Hematopoietic multipotent progenitor cell (in vitro differentiated cells): ENCODE data around the gene GRK3. TPM values are rescaled to one million over a fixed set of nuclear protein-coding genes. Genes with fewer than 3 reads are reported as not detected.
"Not testable (repeated sequence)": the region's sequence is repeated elsewhere in the genome, so short reads cannot be mapped to it uniquely, and the experiment has no call there.

Experiments used
- DNase-seq, 3 donors: peaks; one replicate each; pipeline ENCODE4 v3.0.0-alpha.2; 2011 to 2015; ENCODE audit warnings: low read depth in 2 of 3, low spot score in 2 of 3
- total RNA-seq: library from RNA; depleted of rRNA; stranded (reverse); fragments of >200 nt; gene quantifications from one replicate; pipeline ENCODE4 v1.2.3, GENCODE V29; 2012

Gene GRK3
- total RNA-seq, 1 donor: 8.3 TPM

- no peak for DNase-seq
Observed at GRCh38 chr22:25694196-25694907, 129.9 kb downstream of the GRK3 start.

GRCh38 chr22:25695146-25695545 lies 130.7 kb downstream of the GRK3 start:
- no peak for DNase-seq

GRCh38 chr22:25696763-25697162 lies 132.3 kb downstream of the GRK3 start:
- DNase-seq: no peak

GRCh38 chr22:25697181-25697664 lies 132.7 kb downstream of the GRK3 start:
- no peak for DNase-seq

GRCh38 chr22:25697978-25698377 lies 133.5 kb downstream of the GRK3 start:
- no peak for DNase-seq

GRCh38 chr22:25698461-25698860 lies 134.0 kb downstream of the GRK3 start:
- no peak for DNase-seq

GRCh38 chr22:25698978-25699377 lies 134.5 kb downstream of the GRK3 start:
- no peak for DNase-seq

- DNase-seq: no peak
Observed at GRCh38 chr22:25701056-25701780, 136.7 kb downstream of the GRK3 start.

- DNase-seq: peak in 2 of 3 donors; percentile 20 to 61
Observed at GRCh38 chr22:25702040-25702439, 137.6 kb downstream of the GRK3 start.

GRCh38 chr22:25702571-25703167 lies 138.2 kb downstream of the GRK3 start:
- no peak for DNase-seq

- DNase-seq: no peak
Observed at GRCh38 chr22:25704701-25705100, 140.2 kb downstream of the GRK3 start.

- no peak for DNase-seq
Observed at GRCh38 chr22:25706197-25706596, 141.7 kb downstream of the GRK3 start.

- not testable (repeated sequence) for DNase-seq
Observed at GRCh38 chr22:25708430-25708829, 144.0 kb downstream of the GRK3 start.

GRCh38 chr22:25709758-25710157 lies 145.3 kb downstream of the GRK3 start:
- DNase-seq: no peak

GRCh38 chr22:25710501-25710900 lies 146.0 kb downstream of the GRK3 start:
- DNase-seq: no peak

GRCh38 chr22:25711491-25711890 lies 147.0 kb downstream of the GRK3 start:
- DNase-seq: no peak

- no peak for DNase-seq
Observed at GRCh38 chr22:25712661-25713400, 148.4 kb downstream of the GRK3 start.

GRCh38 chr22:25714070-25714469 lies 149.6 kb downstream of the GRK3 start:
- DNase-seq: no peak

GRCh38 chr22:25714739-25715138 lies 150.3 kb downstream of the GRK3 start:
- DNase-seq: no peak

- no peak for DNase-seq
Observed at GRCh38 chr22:25716637-25717036, 152.2 kb downstream of the GRK3 start.
